COLO829 (cell line): Measurements from ENCODE around the gene FOXR1.

Source experiments
- DNase-seq: peaks from one replicate; pipeline ENCODE4 v3.0.0; 2012; ENCODE audit warnings: low spot score

FOXR1 gene, protein sequence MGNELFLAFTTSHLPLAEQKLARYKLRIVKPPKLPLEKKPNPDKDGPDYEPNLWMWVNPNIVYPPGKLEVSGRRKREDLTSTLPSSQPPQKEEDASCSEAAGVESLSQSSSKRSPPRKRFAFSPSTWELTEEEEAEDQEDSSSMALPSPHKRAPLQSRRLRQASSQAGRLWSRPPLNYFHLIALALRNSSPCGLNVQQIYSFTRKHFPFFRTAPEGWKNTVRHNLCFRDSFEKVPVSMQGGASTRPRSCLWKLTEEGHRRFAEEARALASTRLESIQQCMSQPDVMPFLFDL

DNA sequence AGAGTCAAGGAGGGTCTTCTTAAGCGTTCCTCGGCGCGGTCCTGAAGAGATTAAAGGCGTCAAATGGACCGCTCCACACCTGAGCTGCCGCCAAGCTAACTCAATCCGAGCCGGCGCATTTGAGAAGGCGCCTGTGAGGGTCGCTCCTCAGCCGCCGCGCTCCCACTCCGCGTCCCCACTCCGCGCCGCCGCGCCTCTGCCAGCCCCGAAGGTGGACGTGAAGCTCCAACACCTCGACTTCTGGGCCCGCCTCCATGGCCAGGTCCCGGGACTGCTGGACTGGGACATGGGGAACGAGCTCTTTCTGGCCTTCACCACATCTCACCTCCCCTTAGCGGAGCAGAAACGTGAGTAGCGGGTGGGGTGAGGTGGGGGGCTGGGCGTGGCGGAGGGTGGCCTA is at the start of gene FOXR1:
TSS of gene FOXR1 (plus strand) at position 116 of the 400 bp plus-strand sequence. CDS start at position 287, 171 bp downstream.
- DNase-seq = no peak

DNA sequence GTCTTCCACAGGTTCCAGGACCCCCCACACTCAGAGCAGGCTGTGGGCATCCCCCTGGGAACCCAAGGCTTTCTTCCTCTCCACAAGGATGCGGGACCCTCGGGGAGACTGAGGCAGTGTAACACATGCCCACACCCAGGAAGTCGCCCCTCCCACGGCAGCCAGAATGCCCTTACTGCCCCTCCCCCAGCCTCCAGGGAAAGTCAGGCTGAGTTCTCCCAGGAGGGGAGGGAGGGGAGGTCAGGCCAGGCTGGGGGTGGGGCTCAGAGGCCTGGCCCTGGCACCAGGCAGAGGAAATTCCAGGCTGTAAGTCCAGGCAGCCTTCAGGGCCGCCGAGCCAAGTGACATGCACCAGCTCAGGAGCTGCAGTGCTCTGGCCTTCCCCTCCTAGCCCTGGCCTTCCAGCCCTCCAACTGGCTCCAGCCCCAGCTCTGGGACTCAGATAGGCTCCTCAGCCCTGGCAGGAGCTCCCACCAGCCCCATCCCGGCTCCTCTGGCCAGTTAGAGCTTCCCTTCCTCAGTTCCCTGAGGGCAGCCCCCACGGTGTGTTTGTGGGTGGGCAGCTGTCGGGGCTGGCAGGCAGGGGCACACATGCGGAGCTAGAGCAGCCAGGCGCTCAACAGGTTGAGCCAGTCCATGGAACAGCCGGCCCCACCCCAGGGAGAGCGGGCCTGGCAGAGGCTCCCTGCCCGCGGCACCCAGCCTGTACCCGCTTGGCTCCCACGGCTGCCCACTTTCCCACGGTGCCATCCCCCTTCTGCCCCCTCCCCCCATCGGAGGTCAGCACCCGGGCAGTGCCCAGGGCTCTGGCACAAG is 49.4 kb upstream of the FOXR1 start:
- no peak for DNase-seq

DNA sequence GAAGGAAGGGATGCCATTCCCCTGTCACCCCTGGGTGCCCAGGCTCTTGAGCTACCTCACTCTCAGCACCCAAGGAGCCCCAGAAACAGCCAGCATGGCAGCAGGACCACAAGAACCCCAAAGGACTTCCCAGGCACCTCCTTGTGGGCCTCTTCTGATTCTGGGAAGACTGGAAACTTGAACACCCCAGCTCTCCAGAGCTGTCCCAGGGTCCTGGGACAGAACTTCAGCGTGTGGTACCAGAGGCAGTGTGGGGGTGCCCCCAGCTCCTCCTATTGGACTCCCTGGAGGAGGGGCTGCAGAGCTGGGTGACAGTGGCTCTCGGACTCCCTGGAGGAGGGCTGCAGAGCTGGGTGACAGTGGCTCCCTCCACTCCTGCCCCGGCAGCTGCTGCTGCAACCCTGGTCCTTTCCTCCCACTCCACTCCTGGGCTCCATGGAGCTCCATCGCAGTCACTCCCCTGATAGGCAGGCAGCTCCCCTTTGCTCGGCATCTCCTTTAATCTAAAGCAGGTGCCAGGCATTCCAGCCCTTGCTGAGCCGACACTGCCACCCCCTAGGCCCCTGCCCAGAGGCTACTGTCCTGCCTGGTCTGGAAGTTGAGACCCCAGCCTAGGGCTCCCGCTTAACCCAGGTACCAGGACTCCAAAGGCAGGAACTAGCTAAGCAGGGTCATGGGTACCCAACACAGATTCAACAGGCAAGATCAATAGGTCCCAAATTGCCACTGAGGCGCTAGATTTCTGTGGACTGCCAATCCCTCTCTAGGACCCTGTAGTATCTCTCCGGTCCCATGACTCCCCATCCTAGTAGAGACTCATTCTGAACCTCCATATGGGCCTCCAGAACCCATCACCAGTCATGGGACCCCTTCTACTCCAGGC is 48.6 kb upstream of the FOXR1 start:
- no peak for DNase-seq

DNA sequence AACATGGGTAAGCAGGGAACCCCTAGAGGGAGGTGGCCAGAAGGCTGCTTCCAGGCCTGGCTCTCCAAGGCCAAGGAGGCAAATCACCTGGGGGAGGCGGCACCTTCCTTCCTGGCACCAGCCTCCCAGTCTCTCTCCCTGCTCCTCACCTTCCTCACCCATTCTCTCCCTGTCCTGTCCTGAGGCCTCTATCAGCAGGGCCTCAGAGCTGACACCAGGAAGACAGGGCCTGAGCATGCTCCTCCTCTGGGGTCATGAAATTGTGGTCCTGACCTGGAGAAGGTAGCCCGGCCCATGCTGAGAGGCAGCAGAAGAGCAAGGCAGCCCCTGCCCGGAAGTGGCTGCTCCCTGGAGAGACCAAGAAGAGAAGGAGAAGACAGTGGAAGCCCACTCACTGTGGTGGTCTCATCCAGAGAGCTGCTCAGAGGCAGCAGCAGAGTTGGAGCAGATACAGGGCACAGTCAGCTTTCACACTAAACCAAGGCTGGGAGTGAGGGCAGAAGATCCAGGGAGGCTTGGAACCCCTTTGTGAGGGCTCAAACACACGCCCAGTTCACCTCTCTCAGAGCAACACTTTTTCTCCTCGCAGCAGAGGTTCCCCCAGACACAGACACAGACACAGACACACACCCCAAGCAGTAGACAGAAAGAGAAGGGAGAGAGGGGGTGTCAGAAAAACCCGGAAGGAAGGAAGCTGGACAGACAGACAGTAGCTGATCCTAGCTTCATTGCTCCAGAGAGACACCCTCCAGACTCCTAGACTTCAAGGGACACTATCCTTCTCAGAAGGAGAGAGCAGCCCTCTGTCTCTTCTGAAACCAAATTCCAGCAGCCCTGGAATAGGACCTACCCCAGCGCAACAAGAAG is 47.6 kb upstream of the FOXR1 start:
- DNase-seq = no peak

DNA sequence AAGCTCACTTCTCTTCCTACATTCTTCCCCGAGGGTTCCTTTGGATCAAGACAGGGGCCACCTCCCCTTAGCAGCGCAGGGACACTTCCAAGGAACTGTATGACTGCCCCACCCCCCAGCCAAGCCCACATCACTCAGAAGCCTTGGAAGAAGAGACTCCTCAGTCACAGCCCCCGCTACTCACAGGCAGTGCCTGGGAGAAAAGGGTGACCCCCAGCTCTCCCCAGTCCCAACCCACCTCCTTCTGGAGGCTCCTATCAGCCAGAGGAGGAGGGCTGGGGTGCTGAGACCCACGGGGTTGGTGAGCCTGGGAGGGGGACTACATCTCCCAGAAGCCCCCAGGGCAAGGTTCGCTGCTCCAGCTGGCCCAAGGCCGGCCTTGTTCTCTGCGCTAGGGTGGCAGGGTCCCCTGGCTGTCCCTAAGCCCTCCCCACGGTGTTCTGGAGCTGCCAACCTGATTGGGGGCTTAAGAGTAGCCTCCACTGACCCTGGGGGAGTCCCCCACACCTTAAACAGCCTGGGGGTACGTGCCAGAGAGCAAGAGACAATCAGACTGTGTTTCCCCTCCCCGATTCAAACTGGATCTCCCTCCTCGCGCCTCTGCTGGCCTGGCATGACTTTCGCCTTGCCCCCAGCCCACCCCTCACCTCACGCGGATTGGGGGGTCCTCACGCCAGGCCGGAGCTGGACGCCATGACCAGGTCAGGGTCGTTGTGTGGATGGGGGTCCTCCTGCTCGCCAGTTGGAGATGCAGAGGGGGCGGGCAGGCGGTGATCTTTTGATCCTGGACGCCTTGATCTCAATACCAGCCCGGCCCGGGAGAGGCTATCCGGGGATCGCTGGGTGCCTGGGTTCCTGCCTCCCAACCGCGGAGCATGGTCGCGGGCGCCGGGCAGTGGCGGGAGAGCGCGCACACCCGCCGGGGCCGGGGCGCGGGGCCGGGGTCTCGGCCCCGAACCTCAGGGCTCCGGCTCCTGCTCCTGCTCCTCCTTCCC is 46.7 kb upstream of the FOXR1 start:
- no peak for DNase-seq

DNA sequence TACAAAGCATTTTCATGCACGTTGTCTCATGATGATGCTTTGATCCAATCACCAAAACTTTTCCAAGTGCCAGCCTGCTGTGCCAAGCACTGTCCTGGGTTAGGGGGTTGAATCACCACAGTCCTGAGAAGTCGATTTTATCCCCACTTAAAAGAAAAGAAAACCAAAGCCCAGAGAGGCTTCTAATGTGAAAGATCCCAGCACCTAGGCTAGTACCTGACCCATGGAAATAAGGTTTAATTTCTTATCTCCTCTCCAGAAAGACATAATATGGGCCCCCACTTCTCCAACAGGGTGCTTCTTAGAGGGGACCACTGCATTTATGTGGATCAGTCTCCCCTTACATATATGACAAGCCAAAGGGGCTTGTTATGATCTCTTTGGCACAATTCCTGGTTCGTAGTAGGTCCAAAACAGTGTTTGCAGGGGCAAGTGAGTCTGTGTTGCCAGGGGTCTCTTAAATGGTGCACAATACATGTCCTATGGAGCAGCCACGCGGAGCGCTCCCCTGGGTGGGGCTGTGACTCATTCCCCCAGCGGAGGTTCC is 43.9 kb upstream of the FOXR1 start:
- no peak for DNase-seq

DNA sequence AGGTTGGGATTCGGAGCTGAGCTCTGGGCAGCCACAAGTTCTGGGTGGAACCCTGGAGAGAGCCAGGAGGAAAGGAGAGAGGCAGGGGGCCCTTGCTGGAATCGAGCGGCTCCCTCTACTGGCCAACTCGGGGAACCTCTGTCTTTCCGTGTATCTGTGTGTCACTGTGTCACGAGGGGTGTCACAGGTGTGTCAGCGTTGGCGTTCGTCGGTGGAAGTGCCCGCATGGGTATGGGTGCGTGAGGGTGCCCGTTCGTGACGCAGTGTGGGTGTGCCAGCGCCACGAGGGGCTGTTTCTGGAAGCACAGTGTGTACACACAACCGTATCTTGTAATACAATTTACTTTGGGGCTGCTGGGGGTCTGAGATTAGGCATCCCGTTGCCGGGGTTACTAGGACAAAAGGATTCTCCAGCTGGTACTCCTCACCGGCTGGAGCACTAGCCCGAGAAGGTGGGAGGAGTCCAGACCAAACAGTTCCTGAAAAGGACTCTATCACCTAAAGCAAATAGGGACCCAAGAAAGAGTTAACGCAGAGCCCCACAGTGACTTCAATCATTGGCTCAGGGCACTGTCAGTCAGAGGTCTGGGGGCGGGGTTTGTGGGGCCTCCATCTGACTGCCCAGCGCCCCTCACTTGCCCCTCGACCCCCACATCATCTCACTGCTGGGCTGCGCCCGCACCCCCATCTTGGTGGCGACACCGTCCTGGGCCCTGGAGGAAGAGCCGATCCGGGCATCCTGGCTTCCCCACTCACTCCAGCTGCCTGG is 43.3 kb upstream of the FOXR1 start:
- peak; percentile 91 for DNase-seq

DNA sequence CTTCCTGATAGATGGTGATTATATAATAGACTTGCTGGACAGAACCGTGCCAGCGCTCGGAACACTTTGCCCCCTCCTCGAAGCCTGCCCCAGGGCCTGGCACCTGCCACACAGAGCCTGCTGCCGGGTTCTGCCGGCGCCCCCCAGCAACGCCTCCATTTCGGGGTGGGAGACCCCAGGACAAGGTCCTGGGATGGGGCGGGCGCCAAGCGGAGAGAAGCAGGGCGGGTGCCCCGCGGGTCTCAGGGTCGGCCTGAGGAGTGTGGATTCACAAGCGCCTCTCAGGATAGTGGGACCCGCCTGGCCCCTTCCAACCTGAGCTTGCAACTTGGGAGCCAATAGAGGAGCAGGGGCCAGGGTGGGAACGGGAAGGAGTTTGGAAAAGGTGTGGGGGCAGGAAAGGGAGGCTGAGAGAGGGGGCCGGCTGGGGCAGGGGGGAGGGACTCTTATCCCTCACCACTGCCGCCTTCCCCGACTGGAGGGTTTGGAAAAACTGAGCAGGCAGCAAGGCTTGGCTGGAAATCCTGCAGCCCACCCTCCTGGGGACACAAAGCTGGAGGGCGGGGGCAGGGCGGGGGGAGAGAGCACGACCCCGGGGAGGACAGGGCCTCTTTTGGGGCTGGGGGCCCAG is 42.6 kb upstream of the FOXR1 start:
- no peak for DNase-seq

DNA sequence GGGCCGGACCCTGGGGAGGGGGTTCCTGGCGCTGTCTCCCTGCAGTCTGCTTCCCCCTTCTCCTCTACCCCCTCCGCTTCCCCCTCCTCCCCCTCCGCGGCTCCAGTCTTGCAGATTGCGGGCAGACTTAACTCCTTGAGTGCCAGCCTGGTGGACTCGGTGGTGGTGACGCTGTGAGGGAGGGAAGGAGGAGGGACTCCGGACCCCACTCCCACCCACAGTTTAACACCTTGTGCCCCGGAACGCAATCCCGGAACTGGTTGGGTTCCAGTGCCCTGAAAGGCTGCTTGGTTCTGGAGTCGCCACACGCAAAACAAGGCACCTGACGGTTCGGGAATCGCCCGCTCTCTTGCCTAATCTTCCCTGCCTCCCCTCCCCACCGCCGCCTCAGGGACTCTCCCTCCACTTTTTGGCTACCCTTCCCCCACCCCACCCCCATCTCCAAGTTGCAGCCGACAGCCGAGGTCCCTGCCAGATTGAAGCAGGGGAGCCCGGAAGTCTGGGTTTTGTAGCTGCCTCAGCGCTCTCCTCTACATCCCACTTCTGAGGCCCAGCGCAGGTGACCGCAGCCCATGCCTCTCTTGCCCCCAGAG is 42.0 kb upstream of the FOXR1 start:
- DNase-seq = peak; percentile 74

DNA sequence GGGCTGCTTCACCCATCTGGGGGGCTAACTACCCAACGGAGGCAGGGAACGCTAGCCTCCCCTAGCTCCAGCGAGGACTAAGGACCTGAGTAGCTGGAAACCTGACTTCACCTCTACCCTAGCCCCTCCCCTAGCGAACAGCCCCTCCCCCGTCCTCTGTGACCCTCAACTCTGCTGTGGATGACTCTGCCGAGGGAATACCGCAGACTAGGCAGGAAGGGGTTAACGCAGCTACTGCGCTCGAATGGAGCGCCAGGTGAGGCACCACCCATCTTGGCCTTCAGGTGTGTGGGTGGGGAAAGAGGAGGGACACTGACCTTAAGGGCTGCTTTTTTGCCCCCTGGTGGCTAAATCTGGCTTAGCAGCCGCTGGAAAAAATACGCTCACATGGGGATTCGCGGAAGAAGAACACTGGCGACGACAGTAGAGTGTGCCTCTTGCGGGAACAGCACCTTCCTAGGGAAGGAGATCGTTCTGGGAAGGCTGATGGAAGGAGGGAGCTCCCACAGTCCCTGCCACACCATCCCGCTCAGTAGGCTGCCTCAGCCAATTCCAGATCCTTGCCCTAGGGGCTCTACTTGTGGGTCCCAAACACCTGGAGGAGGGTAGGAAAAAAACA is 41.4 kb upstream of the FOXR1 start:
- DNase-seq = peak; percentile 76

DNA sequence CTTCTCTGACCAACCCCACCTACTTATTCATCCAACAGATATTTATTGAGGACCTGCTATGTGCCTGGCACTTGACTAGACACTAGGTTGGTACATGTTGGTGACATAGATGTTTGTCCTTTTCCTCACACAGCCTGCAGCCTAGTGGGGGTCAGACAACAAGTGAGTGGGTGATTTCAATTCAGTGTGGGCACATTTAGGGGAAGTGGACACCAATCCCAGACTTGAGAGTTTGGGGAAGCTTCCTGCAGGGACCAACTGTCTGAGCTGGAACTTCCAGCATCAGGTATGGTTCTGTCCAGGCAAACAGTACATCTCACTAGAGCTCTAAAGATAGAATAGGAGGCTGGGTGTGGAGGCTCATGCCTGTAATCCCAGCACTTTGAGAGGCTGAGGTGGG is 40.0 kb upstream of the FOXR1 start:
- no peak for DNase-seq

DNA sequence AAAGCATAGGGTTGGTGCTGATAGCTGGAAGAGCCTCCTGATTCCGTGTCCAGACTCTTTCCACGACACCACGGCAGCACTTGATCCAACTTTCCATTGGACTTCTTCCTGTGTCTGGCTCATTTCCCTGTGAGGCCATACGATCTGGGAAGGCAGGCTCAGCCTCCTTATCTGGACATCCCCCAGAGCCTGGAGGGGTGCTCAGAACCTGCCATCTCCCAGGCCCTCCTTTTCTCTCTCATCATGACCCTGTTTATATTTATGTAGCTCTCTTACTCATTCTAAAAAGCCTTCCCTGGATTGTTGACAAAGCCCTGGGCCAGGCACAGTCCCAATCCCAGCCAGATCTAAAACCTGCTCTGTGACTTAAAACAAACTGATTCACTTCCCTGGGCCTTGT is 38.1 kb upstream of the FOXR1 start:
- DNase-seq = no peak

DNA sequence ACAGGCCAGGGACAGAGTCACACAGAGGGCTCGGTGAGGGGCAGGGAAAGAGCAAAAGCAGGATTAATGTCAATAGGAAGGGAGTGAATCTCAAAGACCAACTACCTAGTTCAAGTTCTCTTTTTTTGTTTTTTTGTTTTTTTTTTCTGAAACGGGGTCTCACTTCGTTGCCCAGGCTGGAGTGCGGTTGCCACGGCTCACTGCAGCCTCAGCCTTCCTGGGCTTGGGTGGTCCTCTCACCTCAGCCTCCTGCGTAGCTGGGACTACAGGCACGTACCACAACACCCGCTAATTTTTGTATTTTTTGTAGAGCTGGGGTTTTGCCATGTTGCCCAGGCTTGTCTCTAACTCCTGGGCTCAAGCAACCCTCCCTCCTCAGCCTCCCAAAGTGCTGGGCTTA is 36.2 kb upstream of the FOXR1 start:
- no peak for DNase-seq

DNA sequence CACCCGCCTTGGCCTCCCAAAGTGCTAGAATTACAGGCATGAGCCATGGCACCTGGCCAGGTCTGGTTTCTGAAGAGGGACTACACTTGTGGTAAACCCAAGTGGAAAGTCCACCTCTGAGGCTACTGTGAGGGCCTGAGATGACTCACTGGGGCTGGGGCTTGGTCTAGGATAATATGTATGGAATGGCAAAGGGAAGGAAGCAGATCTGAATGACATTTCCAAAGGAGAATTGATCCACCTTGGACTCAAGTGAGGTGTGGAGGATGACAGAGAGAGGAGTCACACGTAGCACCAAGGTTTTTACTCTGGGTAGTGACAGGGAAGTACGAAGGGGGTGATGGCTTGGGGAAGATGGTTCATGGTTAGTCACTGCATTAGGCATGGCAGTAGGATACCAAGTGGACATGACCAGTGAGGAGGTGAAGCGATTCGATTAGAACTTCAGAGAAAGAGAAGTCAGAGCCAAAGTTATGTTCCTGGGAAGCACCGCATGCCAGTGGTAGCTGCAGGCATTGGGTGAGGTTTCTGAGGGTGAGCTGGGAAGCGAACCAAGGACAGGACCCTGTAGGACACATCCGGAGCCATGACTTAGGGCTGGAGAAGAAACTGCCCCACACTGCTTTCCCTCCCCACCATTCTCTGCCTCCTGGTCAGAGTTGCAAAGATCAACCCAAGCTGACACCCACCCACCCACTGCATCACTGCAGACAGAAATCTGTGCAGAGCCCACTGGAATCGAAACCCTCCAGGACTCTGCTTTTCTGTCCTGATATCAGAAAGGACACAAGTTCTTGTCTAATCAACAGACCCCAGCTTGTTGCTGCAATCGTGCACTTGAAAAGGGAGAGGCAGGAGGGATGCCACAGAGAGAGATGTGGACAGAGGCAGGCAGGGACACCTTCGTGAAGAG is 32.8 kb upstream of the FOXR1 start:
- DNase-seq = no peak

DNA sequence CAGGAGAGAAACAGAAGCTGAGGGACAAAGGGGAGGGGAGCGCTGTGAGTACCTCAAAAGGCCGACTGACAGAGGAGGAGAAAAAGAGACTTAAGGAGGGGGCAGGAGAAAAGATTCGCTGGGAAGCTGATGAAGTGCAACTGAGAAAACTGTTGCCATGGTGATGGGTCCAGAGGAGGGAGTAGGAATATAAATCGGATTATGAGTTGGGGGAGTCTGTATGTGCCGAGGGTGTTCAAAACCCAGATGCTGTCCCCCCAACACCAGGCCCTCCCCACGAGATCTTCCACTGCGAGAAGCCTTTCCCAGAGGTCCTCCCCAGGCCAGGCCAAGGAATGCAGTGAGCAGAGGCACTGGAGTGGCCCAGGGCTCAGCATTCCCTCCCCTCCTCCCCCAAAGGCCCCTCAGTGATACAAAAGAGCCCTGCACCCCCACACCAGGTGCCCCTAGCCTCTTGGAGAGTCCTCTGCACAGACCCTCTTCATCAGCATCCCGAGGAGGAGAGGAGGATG is 32.1 kb upstream of the FOXR1 start:
- DNase-seq = no peak

DNA sequence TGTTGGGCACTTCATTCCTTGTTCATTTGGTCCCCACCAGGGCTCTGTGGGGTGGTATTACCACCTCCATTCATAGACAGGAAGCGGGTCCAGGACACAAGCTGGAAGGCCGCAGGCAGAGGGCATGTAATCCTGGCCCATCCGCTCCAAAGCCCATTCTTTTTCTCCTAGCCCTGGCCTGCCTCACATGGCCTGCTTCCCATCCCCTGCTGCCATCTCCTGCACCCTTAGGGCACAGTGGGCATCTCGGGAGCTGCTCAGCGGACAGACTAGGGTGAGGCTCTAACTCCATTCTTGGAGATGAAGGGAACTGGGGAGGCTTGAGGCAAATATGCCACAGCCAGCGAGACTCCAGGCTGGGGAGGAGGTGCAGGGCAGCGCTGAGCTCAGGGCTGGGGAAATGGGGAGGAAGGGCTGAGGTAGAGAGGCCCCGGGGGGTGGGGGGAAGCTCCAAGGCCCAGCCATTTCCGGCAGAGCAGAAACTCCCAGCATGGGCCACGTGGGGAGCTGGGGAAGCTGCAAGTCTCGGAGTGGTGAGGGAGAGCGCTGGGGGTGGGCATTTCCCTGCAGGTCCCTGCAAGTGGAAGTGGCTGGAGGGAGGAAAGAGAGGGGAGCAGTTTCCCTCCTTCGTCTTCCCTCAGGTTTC is 31.5 kb upstream of the FOXR1 start:
- no peak for DNase-seq
